ENCODE measurements around the gene ZP1.

Gene ZP1

GRCh38 chr11:60897496-60897895 is 30.2 kb downstream of the ZP1 start:
- TF ChIP-seq, protein P1, sequence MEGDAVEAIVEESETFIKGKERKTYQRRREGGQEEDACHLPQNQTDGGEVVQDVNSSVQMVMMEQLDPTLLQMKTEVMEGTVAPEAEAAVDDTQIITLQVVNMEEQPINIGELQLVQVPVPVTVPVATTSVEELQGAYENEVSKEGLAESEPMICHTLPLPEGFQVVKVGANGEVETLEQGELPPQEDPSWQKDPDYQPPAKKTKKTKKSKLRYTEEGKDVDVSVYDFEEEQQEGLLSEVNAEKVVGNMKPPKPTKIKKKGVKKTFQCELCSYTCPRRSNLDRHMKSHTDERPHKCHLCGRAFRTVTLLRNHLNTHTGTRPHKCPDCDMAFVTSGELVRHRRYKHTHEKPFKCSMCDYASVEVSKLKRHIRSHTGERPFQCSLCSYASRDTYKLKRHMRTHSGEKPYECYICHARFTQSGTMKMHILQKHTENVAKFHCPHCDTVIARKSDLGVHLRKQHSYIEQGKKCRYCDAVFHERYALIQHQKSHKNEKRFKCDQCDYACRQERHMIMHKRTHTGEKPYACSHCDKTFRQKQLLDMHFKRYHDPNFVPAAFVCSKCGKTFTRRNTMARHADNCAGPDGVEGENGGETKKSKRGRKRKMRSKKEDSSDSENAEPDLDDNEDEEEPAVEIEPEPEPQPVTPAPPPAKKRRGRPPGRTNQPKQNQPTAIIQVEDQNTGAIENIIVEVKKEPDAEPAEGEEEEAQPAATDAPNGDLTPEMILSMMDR (conservative IDR thresholded peaks at IDR 0.05; ENCODE audit: control insufficient read depth, insufficient read depth, low read depth, low read length), result no peak
- no peak overlapping the region for H3K4me3 ChIP-seq (ENCODE audit: control insufficient read depth, low read depth, low read length)
- no peak for DNase-seq (ENCODE audit: low read depth)

DNA sequence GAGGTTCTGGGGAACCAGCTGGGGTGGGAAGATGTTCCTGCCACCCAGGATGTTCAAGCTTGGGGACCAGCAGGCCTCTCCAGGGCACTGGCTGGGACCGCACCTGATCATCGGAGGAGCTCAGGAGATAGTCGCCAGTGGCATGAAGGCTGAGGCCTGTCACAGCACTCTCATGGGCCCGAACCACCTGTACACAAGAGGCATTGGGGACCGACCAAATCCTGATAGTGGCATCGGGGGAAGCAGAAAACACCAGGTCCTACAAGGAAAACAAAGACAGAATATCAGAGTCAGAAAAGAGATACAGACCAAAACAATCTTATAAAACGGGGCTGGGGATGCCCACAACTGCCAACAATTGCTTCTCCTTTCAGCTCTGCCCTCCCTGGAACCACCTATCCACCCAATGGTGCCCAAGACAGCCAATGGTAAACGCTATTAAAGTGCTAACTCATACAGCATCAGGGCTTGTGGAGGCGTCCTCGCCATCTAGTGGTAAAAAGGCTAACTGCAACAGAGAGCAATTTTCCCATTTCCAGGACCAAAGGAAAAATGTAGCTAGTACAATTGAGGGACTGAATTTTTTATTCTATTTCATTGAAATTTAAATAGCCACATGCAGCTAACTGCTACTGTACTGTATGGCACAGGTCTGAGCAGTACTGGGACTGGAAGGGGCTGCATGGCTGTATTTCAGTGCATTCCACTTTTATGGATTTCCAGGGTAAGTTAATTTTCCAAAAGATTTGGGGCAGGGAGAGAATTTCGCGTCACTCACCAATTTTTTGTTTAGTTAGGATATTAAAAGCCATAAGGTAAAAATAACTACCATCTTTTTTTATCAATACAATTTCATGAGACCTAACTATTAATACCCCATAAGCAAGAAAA is 31.9 kb downstream of the ZP1 start:
- H3K4me3 ChIP-seq (ENCODE audit: control insufficient read depth, low read depth, low read length), result no peak overlapping the region
- TF ChIP-seq, protein P1 (conservative IDR thresholded peaks at IDR 0.05; ENCODE audit: control insufficient read depth, insufficient read depth, low read depth, low read length), result peak; percentile 99
- DNase-seq (ENCODE audit: low read depth), result peak; percentile 68

GRCh38 chr11:60899977-60900376 is 32.6 kb downstream of the ZP1 start:
- DNase-seq (ENCODE audit: low read depth), result no peak
- TF ChIP-seq, protein P1 (conservative IDR thresholded peaks at IDR 0.05; ENCODE audit: control insufficient read depth, insufficient read depth, low read depth, low read length), result no peak
- H3K4me3 ChIP-seq (ENCODE audit: control insufficient read depth, low read depth, low read length), result no peak overlapping the region

- TF ChIP-seq, protein P1 (conservative IDR thresholded peaks at IDR 0.05; ENCODE audit: control insufficient read depth, insufficient read depth, low read depth, low read length), result no peak
- H3K4me3 ChIP-seq (ENCODE audit: control insufficient read depth, low read depth, low read length), result no peak overlapping the region
- DNase-seq (ENCODE audit: low read depth), result no peak
Observed at GRCh38 chr11:60900673-60901404, 33.5 kb downstream of the ZP1 start.

DNA sequence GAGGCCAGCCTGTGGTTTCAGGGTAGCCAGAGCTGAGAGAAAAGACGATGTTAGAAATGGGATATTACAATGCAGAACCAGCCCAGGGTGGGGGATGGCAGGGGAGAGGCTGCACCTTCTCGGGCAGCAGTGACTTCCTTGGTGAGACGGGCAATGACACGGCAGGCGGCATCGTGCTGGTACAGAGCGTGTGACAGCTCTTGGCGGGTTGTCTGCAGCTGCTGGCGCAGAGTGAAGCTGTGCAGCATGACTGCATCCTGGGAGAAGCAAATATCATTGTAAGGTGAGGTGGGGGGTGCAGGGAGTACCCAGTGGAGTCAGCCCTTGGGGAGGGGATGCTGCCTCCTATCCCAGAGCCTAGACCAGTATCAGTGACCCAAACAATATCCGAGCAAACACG is 35.3 kb downstream of the ZP1 start:
- TF ChIP-seq, protein P1 (conservative IDR thresholded peaks at IDR 0.05; ENCODE audit: control insufficient read depth, insufficient read depth, low read depth, low read length), result no peak
- DNase-seq (ENCODE audit: low read depth), result no peak
- no peak overlapping the region for H3K4me3 ChIP-seq (ENCODE audit: control insufficient read depth, low read depth, low read length)

GRCh38 chr11:60905047-60905446 is 37.7 kb downstream of the ZP1 start:
- no peak for DNase-seq (ENCODE audit: low read depth)
- H3K4me3 ChIP-seq (ENCODE audit: control insufficient read depth, low read depth, low read length), result peak overlapping the region; percentile 75
- TF ChIP-seq, protein P1 (conservative IDR thresholded peaks at IDR 0.05; ENCODE audit: control insufficient read depth, insufficient read depth, low read depth, low read length), result no peak

Data from fibroblast of mammary gland (primary cell).